HepG2 (cell line): Measurements from ENCODE around the gene SLC16A5. TPM values are rescaled to one million over a fixed set of nuclear protein-coding genes. Genes with fewer than 3 reads are reported as not detected.

ENCODE experiments used
- DNMT1 ChIP-seq: sonication (generic); formaldehyde crosslinking; IDR thresholded peaks from 2 replicates; pipeline ENCODE4 v1.5.1; 2020; ENCODE audit warnings: mild to moderate bottlenecking, missing genetic modification reagents
- ERF ChIP-seq: IDR thresholded peaks from 2 replicates; pipeline ENCODE4 v1.6.1; 2018; ENCODE audit warnings: missing biosample characterization, missing genetic modification reagents
- FOXK1 ChIP-seq: sonication (generic); formaldehyde crosslinking; IDR thresholded peaks from 2 replicates; pipeline ENCODE4 v1.4.0; 2020; ENCODE audit warnings: low read depth, missing genetic modification reagents, borderline replicate concordance
- FUBP1 ChIP-seq: sonication (generic); formaldehyde crosslinking; IDR thresholded peaks from 2 replicates; pipeline ENCODE4 v1.5.1; 2020; ENCODE audit warnings: missing genetic modification reagents, mild to moderate bottlenecking, borderline replicate concordance
- GABPB1 ChIP-seq: IDR thresholded peaks from 2 replicates; pipeline ENCODE4 v1.6.1; 2016; ENCODE audit warnings: mild to moderate bottlenecking, missing genetic modification reagents, moderate library complexity, missing compliant biosample characterization
- HIVEP1 ChIP-seq: sonication (generic); formaldehyde crosslinking; IDR thresholded peaks from 2 replicates; pipeline ENCODE4 v1.4.0; 2020; ENCODE audit warnings: mild to moderate bottlenecking, missing genetic modification reagents
- HNRNPH1 ChIP-seq: fragments of 200-400 bp; formaldehyde crosslinking; optimal IDR thresholded peaks from 2 replicates; pipeline ENCODE3; 2017; ENCODE audit warnings: mild to moderate bottlenecking, low read depth, low read length
- HNRNPL ChIP-seq: fragments of 200-400 bp; formaldehyde crosslinking; IDR thresholded peaks from 2 replicates; pipeline ENCODE4 v1.6.1; 2017; ENCODE audit warnings: mild to moderate bottlenecking, low read depth, low read length
- LCORL ChIP-seq, 2 experiments: fragments of 450-650 bp in 1 of 2; sonication (generic) in 1 of 2; formaldehyde crosslinking in 1 of 2; IDR thresholded peaks; 2 replicates each; pipeline versions ENCODE4 v1.5.0 to v1.6.1; 2017 to 2020; ENCODE audit warnings: antibody characterized with exemption in 1 of 2, missing genetic modification reagents in 1 of 2
- MIXL1 ChIP-seq: IDR thresholded peaks from 2 replicates; pipeline ENCODE4 v1.6.1; 2016
- MZF1 ChIP-seq: sonication (generic); formaldehyde crosslinking; IDR thresholded peaks from 2 replicates; pipeline ENCODE4 v1.8.1; 2023; ENCODE audit warnings: mild to moderate bottlenecking, missing genetic modification reagents, borderline replicate concordance
- NFYC ChIP-seq: IDR thresholded peaks from 2 replicates; pipeline ENCODE4 v1.6.1; 2016; ENCODE audit warnings: missing genetic modification reagents, missing compliant biosample characterization
- PAWR ChIP-seq: sonication (generic); formaldehyde crosslinking; IDR thresholded peaks from 2 replicates; pipeline ENCODE4 v1.4.0; 2020; ENCODE audit warnings: missing genetic modification reagents, mild to moderate bottlenecking, borderline replicate concordance
- STAG1 ChIP-seq: sonication (generic); formaldehyde crosslinking; IDR thresholded peaks from 2 replicates; pipeline ENCODE4 v1.4.0; 2020; ENCODE audit warnings: missing genetic modification reagents
- TRIM24 ChIP-seq: sonication (generic); formaldehyde crosslinking; IDR thresholded peaks from 2 replicates; pipeline ENCODE4 v1.8.0; 2022; ENCODE audit warnings: mild to moderate bottlenecking, missing genetic modification reagents
- ZBTB37 ChIP-seq: sonication (generic); formaldehyde crosslinking; IDR thresholded peaks from 2 replicates; pipeline ENCODE4 v1.4.0; 2020; ENCODE audit warnings: mild to moderate bottlenecking, missing genetic modification reagents
- ZFP36L1 ChIP-seq: sonication (generic); formaldehyde crosslinking; IDR thresholded peaks from 2 replicates; pipeline ENCODE4 v1.8.0; 2022; ENCODE audit warnings: mild to moderate bottlenecking, missing genetic modification reagents, moderate library complexity
- ZNF124 ChIP-seq: sonication (generic); formaldehyde crosslinking; IDR thresholded peaks from 2 replicates; pipeline ENCODE4 v1.4.0; 2020; ENCODE audit warnings: missing genetic modification reagents
- ZNF260 ChIP-seq: sonication (generic); formaldehyde crosslinking; IDR thresholded peaks from 2 replicates; pipeline ENCODE4 v1.4.0; 2020; ENCODE audit warnings: missing genetic modification reagents, low read depth, mild to moderate bottlenecking, borderline replicate concordance
- ZNF333 ChIP-seq: sonication (generic); formaldehyde crosslinking; IDR thresholded peaks from 2 replicates; pipeline ENCODE4 v1.4.0; 2020; ENCODE audit warnings: mild to moderate bottlenecking, missing genetic modification reagents, borderline replicate concordance
- ZNF460 ChIP-seq: sonication (generic); formaldehyde crosslinking; IDR thresholded peaks from 2 replicates; pipeline ENCODE4 v1.5.1; 2020; ENCODE audit warnings: missing genetic modification reagents, mild to moderate bottlenecking, borderline replicate concordance
- ZNF790 ChIP-seq: sonication (generic); formaldehyde crosslinking; IDR thresholded peaks from 2 replicates; pipeline ENCODE4 v1.8.0; 2022; ENCODE audit warnings: missing genetic modification reagents, mild to moderate bottlenecking, borderline replicate concordance
- polyA plus RNA-seq, 8 experiments: library from polyadenylated mRNA; depleted of rRNA in 3 of 8; stranded (reverse) in 7 of 8; unstranded in 1 of 8; fragments of >200 nt; fragmentation: Illumina TruSeq in 4 of 8; extraction: Trizol in 4 of 8; gene quantifications; 2 replicates each; pipeline versions ENCODE4 v1.2.1 to v1.2.3, GENCODE V29; 2011 to 2016; ENCODE audit warnings: low read depth in 4 of 8, missing spikeins in 1 of 8, mixed read lengths in 1 of 8; ENCODE audit not compliant: insufficient read depth in 1 of 8
- total RNA-seq, 5 experiments: library from RNA; depleted of rRNA; stranded (reverse); fragments of >200 nt; fragmentation: Illumina TruSeq; extraction: Trizol; gene quantifications; 2 replicates each; pipeline ENCODE4 v1.2.3, GENCODE V29; 2016; ENCODE audit warnings: low read depth in 1 of 5
- TF ChIP-seq, protein P1 (sequence below): sonication (generic); formaldehyde crosslinking; IDR thresholded peaks from 2 replicates; pipeline ENCODE4; 2020; ENCODE audit warnings: missing genetic modification reagents, mild to moderate bottlenecking, borderline replicate concordance
- TF ChIP-seq, protein P2 (sequence below): IDR thresholded peaks from 2 replicates; pipeline ENCODE4 v1.6.1; 2012; ENCODE audit warnings: inconsistent platforms

SLC16A5 gene
- total and polyA plus RNA-seq, 2 of the 13 experiments (the other 11 are each of a cell fraction or from before 2014, with no cell fraction given): 0.69 to 5.6 TPM

DNA sequence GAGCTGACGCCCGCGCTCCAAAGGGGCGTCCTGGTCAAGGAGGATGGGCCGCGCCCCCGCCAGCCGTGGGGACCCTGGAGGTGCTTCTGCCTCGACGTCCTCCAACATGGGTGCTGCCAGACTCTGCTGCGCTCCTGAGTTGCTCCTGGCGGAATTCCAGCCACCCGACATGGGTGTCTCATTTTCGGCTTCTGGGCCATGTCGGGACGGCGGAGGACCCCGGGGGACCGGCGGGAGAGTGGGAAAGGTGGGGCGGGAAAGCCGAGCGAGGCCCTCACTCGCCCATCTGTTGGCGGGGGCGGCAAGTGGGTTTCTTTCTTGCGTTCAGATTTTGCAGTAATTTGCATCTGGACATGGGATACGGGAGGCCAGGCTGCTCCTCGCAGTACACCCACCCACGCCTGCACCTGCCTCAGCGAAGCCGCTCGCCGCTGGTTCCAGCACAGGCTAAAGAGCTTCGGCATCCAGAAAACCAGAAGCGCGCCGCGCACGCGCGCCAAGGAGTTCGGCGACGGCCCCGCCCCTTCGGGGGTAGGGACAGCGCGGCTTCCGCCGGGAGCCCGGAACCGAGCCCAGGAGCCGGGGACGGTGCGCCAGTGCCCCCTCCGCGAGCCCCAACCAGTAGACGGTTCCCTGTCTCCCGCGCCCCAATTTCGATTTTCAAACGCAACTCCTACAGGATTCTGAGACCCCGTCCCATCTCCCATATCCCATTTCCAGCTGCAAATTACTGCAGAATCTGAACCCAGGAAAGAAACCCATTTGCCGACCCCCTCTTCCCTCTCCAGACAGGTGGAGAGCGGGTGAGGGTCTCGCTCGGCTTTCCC is 21.9 kb downstream of the SLC16A5 start, which contains the start of gene ARMC7 (continued):
- TF ChIP-seq ZNF124 (CRISPR knock-in tag) (peak; percentile 67; the same call in 1 of the 2 replicates), MZF1 (0 out of 2 replicates have a peak, but pooled peaks have one; percentile 53), PAWR (CRISPR knock-in tag) (no peak), GABPB1 (CRISPR knock-in tag) (peak; percentile 93), HIVEP1 (CRISPR knock-in tag) (peak; percentile 55; the same call in 1 of the 2 replicates), DNMT1 (CRISPR knock-in tag) (no peak), MIXL1 (CRISPR knock-in tag) (no peak; the same call in 1 of the 2 replicates), ERF (peak; percentile 74), ZNF460 (no peak), STAG1 (CRISPR knock-in tag) (peak; percentile 48), ZNF260 (CRISPR knock-in tag) (no peak), ZBTB37 (CRISPR knock-in tag) (no peak; the same call in 1 of the 2 replicates), FOXK1 (CRISPR knock-in tag) (no peak), ZFP36L1 (CRISPR knock-in tag) (peak; percentile 87), NFYC (no peak), HNRNPH1 (no peak), ZNF333 (CRISPR knock-in tag) (no peak; the same call in 1 of the 2 replicates), LCORL (IDR thresholded peaks at IDR 0.05) (no peak), LCORL (CRISPR knock-in tag; IDR thresholded peaks at IDR 0.05) (peak; percentile 73), FUBP1 (CRISPR knock-in tag) (no peak), ZNF790 (CRISPR knock-in tag) (no peak), TRIM24 (CRISPR knock-in tag) (no peak), HNRNPL (0 out of 2 replicates have a peak, but pooled peaks have one; percentile 5)
- TF ChIP-seq, protein P1, sequence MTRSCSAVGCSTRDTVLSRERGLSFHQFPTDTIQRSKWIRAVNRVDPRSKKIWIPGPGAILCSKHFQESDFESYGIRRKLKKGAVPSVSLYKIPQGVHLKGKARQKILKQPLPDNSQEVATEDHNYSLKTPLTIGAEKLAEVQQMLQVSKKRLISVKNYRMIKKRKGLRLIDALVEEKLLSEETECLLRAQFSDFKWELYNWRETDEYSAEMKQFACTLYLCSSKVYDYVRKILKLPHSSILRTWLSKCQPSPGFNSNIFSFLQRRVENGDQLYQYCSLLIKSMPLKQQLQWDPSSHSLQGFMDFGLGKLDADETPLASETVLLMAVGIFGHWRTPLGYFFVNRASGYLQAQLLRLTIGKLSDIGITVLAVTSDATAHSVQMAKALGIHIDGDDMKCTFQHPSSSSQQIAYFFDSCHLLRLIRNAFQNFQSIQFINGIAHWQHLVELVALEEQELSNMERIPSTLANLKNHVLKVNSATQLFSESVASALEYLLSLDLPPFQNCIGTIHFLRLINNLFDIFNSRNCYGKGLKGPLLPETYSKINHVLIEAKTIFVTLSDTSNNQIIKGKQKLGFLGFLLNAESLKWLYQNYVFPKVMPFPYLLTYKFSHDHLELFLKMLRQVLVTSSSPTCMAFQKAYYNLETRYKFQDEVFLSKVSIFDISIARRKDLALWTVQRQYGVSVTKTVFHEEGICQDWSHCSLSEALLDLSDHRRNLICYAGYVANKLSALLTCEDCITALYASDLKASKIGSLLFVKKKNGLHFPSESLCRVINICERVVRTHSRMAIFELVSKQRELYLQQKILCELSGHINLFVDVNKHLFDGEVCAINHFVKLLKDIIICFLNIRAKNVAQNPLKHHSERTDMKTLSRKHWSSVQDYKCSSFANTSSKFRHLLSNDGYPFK (CRISPR knock-in tag): no peak; the same call in 1 of the 2 replicates
- TF ChIP-seq, protein P2, sequence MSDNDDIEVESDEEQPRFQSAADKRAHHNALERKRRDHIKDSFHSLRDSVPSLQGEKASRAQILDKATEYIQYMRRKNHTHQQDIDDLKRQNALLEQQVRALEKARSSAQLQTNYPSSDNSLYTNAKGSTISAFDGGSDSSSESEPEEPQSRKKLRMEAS: peak; percentile 77
